Measurements from ENCODE around the gene DARS2. TPM values are rescaled to one million over a fixed set of nuclear protein-coding genes. Genes with fewer than 3 reads are reported as not detected.

Gene DARS2
- total RNA-seq, 1 experiment from 2014 or later = 25.6 TPM

GRCh38 chr1:173867141-173867752, 42.8 kb downstream of the DARS2 start:
- no peak for DNase-seq (ENCODE audit: low read depth, low spot score)
- no peak; the same call in 1 of the 2 replicates for ATAC-seq
- H3K9ac ChIP-seq (ENCODE audit: low read length) = peak overlapping the region; percentile 94
- BruUV-seq (replicated peaks) = TSS peak; percentile 53
- peaks cover 38% of the 10 kb centered on the region for H3K79me2 ChIP-seq (ENCODE audit: insufficient read depth, low read length)
- ChIA-PET RAD21 (ENCODE audit: low non-redundant PET in 1 of 2, low total read pairs in 2 of 2, uncharacterized antibody in 2 of 2, unreplicated experiment in 2 of 2) (no interaction called here), CTCF (no interaction called here), POLR2A (interaction anchor here (1.3 to 2.2 kb wide), 4 partner anchors 10 to 155 kb away, joined by 4 to 11 read pairs (median 6); partner anchors contain the start of gene RC3H1)
- TF ChIP-seq YY1 (IDR thresholded peaks at IDR 0.05; ENCODE audit: extremely low read depth, insufficient replicate concordance, low read depth, low read length) = no peak
- TF ChIP-seq CBX3 (IDR thresholded peaks at IDR 0.05; ENCODE audit: low read depth) = no peak
- TF ChIP-seq JUND (IDR thresholded peaks at IDR 0.05) = no peak
- TF ChIP-seq FOSL1 (IDR thresholded peaks at IDR 0.05; ENCODE audit: low read depth) = no peak
- TF ChIP-seq EGR1 (IDR thresholded peaks at IDR 0.05; ENCODE audit: low read depth) = no peak
- no peak for TF ChIP-seq EZH2phosphoT487 (IDR thresholded peaks at IDR 0.05; ENCODE audit: borderline replicate concordance)
- no peak for TF ChIP-seq SIN3A (IDR thresholded peaks at IDR 0.05; ENCODE audit: low read depth)
- TF ChIP-seq, protein P1, sequence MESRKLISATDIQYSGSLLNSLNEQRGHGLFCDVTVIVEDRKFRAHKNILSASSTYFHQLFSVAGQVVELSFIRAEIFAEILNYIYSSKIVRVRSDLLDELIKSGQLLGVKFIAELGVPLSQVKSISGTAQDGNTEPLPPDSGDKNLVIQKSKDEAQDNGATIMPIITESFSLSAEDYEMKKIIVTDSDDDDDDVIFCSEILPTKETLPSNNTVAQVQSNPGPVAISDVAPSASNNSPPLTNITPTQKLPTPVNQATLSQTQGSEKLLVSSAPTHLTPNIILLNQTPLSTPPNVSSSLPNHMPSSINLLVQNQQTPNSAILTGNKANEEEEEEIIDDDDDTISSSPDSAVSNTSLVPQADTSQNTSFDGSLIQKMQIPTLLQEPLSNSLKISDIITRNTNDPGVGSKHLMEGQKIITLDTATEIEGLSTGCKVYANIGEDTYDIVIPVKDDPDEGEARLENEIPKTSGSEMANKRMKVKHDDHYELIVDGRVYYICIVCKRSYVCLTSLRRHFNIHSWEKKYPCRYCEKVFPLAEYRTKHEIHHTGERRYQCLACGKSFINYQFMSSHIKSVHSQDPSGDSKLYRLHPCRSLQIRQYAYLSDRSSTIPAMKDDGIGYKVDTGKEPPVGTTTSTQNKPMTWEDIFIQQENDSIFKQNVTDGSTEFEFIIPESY (IDR thresholded peaks at IDR 0.05; ENCODE audit: extremely low read depth, insufficient replicate concordance, low read length) = no peak
- TF ChIP-seq, protein P2, sequence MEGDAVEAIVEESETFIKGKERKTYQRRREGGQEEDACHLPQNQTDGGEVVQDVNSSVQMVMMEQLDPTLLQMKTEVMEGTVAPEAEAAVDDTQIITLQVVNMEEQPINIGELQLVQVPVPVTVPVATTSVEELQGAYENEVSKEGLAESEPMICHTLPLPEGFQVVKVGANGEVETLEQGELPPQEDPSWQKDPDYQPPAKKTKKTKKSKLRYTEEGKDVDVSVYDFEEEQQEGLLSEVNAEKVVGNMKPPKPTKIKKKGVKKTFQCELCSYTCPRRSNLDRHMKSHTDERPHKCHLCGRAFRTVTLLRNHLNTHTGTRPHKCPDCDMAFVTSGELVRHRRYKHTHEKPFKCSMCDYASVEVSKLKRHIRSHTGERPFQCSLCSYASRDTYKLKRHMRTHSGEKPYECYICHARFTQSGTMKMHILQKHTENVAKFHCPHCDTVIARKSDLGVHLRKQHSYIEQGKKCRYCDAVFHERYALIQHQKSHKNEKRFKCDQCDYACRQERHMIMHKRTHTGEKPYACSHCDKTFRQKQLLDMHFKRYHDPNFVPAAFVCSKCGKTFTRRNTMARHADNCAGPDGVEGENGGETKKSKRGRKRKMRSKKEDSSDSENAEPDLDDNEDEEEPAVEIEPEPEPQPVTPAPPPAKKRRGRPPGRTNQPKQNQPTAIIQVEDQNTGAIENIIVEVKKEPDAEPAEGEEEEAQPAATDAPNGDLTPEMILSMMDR (IDR thresholded peaks at IDR 0.05 in 2 of 3, conservative IDR thresholded peaks at IDR 0.05 in 1 of 3; ENCODE audit: borderline replicate concordance in 1 of 3, insufficient read depth in 1 of 3, low read depth in 2 of 3, low read length in 2 of 3) = no peak
- no peak for TF ChIP-seq CEBPB (IDR thresholded peaks at IDR 0.05; ENCODE audit: low read depth)
- no peak for TF ChIP-seq SRF (IDR thresholded peaks at IDR 0.05; ENCODE audit: low read depth)
- H3K36me3 ChIP-seq (ENCODE audit: control insufficient read depth in 1 of 2, insufficient read depth in 2 of 2, low read length in 2 of 2) = peaks cover 33 to 43% of the 10 kb centered on the region in 2 experiments
- H3K4me1 ChIP-seq (ENCODE audit: control insufficient read depth in 1 of 2, insufficient read depth in 2 of 2, low read length in 2 of 2) = peaks cover 11 to 43% of the 10 kb centered on the region in 2 experiments; a peak in 3 of 4 replicates
- H3K27ac ChIP-seq (ENCODE audit: low read depth, low read length) = peak overlapping the region; percentile 91
- peak overlapping the region; percentile 85 for H3K4me2 ChIP-seq (ENCODE audit: low read length)
- H2AFZ ChIP-seq (ENCODE audit: low read depth, low read length, poor library complexity, severe bottlenecking) = no peak overlapping the region
- intact Hi-C loops (cut with micrococcal nuclease) = loop anchor here (10.0 kb wide), 1 partner anchor 348 kb away; no protein-coding TSS in a partner anchor
- H3K9me2 ChIP-seq (ENCODE audit: insufficient read depth) = no peaks in the 10 kb centered on the region
- H3K4me3 ChIP-seq (replicated peaks in 1 of 2; ENCODE audit: low read depth in 1 of 2, low read length in 2 of 2) = peak overlapping the region; percentile 69 to 94
- no peaks in the 10 kb centered on the region for H3K27me3 ChIP-seq (ENCODE audit: insufficient read depth, low read length)
- H4K20me1 ChIP-seq (ENCODE audit: insufficient read depth) = peaks cover 39% of the 10 kb centered on the region; the same call in 1 of the 2 replicates
- no peaks in the 10 kb centered on the region for H3K9me3 ChIP-seq (ENCODE audit: control insufficient read depth in 1 of 2, insufficient read depth in 1 of 2, low read depth in 1 of 2, low read length in 2 of 2)

Measured in HCT116 (cell line).